GM18951 (cell line): ENCODE data around the gene TTYH3.
"Not testable (repeated sequence)": the region's sequence is repeated elsewhere in the genome, so short reads cannot be mapped to it uniquely, and the experiment has no call there.

Source experiments
- POLR2A ChIP-seq: IDR thresholded peaks from 4 replicates; pipeline ENCODE4 v1.6.1; 2011; ENCODE audit warnings: mild to moderate bottlenecking; ENCODE audit not compliant: insufficient read length, insufficient read depth; ENCODE audit errors: extremely low read depth
- in situ Hi-C: fragments of 300-500 bp; cut with MboI; formaldehyde crosslinking; loops from one replicate; pipeline ENCODE4 v1.12.0; 2022; ENCODE audit warnings: low sequenced_read_pairs, mixed read lengths, inconsistent platforms; ENCODE audit not compliant: unreplicated experiment

TTYH3 gene

GRCh38 chr7:2681929-2682799, 50.4 kb downstream of the TTYH3 start:
- TF ChIP-seq POLR2A = no peak
- in situ Hi-C loops = no loop called here

DNA sequence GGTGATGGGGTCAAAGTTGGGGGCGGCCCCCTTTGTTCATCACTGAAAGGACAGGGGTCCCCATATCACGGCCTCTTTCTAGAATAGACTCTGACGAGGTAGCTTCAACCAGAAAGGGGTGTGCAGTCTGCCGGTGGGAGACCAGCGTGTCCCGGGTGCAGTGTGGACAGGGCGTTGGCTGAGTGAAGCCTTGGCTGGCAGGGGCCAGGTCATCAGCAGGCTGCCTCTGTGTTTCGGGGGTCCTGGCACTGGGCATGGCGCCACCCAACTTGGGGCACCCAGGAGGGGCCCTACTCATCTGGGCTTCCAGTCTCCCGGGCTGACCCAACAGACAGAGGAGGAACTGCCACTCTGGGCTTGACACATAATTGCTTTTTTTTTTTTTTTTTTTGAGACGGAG, 52.7 kb downstream of the TTYH3 start:
- in situ Hi-C loops = no loop called here
- no peak for TF ChIP-seq POLR2A

GRCh38 chr7:2686101-2686500, 54.3 kb downstream of the TTYH3 start:
- in situ Hi-C loops = no loop called here
- TF ChIP-seq POLR2A = no peak

GRCh38 chr7:2687338-2687869, 55.6 kb downstream of the TTYH3 start:
- in situ Hi-C loops = no loop called here
- no peak for TF ChIP-seq POLR2A

GRCh38 chr7:2687881-2688318, 56.1 kb downstream of the TTYH3 start, which contains the start of gene AMZ1:
TSS of gene AMZ1 (plus strand) at chr7:2688202. CDS start at chr7:2700452, 12,250 bp downstream.
- TF ChIP-seq POLR2A = no peak
- in situ Hi-C loops = no loop called here

DNA sequence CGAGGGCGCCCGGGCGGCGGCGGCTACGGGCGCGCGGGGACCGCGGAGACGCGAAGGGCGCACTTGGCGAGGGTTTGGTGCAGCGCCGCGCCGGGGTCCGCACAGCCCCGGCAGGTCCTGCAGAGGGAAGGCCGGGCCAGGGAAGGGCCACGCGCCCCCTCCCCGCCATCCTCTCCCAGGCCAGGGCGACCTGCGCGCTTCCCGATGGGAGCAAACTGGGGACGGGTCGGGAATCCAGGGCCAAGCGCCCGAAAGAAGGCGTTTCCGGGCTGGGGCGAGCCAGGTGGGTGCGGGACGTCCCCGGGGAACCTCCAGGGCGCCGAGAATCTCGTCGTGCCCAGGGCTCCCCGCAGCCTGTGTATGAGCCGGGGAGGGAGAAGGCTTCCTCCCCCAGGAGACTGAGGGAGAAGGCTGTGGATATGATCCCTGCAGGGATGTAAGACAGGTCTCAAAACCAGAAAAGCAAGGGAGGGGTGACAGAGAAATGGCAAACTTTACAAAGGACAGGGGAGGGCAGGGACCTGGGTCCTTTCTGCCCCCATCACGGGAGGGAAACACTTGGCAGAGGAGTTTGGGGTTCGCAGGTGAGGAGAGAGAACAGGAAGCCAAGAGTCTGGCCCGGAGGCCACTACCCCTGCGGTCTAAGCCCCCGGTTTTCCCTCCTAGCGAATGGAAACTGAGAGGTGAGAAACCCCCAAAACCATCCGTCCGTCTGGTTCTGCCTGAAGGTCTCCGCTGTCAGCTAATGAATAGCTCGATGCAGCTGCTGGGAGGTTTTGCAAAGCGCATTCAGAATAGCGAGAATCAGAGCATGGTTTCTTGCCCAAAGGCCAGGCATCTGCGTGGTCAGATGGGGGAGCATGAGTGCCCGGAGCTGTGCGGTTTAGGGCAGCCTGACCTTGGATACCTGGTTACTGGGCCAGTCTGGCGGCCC, 56.9 kb downstream of the TTYH3 start:
- TF ChIP-seq POLR2A = no peak
- in situ Hi-C loops = no loop called here

DNA sequence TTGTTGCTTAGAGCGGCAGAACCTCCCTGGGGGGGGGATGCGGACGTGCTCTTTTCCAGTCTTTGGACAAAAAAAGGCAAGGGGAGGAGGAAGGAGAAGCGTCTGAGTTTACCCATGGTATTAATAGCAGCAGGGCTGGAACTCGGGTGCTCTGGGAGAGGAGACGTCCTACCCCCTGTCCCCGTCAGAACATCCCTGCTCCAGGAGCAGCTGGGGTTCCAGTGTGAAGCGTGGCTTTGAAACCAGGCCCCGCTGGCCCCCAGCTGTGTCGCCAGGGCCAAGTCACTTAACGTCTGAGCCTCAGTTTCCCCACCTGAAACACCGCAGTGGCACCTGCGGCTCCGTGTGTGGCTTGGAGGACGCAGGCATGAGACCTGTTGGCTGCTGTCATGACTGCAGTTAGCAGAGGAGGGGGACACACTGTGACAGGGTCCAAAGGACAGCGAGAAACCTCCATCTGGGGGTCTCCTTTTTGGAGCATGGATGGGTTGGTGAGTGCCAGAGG, 57.6 kb downstream of the TTYH3 start:
- in situ Hi-C loops = no loop called here
- no peak for TF ChIP-seq POLR2A

- in situ Hi-C loops = no loop called here
- TF ChIP-seq POLR2A = no peak
These were observed 58.3 kb downstream of the TTYH3 start for GRCh38 chr7:2689951-2690705.

DNA sequence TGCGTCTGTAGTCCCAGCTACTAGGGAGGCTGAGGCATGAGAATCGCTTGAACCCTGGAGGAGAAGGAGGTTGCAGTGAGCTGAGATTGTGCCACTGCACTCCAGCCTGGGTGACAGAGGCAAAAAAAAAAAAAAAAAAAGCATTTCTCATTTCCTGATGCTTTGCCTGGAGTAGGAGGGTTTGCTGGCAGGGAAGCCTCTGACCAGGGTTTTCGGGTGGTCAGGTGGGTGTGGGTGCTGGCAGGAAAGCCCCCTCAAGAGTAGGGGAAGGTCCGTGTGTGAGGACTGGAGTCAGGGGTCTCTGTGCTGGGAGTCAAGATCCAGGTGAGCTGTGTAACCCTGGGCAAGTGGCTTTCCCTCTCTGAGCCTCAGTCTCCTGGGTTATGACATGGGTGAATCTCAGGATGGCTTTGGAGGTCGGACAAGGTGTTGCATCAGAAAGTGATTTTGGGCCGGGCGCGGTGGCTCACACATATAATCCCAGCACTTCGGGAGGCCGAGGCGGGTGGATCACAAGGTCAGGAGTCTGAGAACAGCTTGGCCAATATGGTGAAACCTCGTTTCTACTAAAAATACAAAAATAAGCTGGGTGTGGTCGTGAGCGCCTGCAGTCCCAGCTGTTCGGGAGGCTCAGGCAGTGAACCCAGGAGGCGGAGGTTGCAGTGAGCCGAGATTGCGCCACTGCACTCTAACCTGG, 59.4 kb downstream of the TTYH3 start:
- TF ChIP-seq POLR2A = no peak
- in situ Hi-C loops = no loop called here

DNA sequence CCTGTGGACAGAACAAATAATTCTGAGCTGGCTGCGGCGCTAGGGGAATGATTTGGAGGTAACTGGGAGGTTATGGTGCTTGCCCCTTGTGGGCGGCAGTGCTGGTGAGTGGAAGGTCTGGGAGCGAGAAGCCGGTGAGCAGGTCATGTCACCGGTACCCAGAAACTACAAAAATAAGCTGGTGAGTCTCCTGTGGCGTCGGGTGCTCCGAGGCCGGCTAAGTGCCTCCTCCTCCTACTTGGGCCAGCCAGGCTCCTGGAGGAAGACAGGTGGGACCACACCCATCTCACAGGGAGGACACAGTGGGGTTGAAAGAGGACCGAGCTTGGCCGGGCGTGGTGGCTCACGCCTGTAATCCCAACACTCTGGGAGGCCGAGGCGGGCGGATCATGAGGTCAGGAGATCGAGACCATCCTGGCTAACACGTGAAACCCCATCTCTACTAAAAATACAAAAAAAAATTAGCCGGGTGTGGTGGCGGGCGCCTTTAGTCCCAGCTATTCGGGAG, 60.2 kb downstream of the TTYH3 start:
- in situ Hi-C loops = not testable (repeated sequence)

DNA sequence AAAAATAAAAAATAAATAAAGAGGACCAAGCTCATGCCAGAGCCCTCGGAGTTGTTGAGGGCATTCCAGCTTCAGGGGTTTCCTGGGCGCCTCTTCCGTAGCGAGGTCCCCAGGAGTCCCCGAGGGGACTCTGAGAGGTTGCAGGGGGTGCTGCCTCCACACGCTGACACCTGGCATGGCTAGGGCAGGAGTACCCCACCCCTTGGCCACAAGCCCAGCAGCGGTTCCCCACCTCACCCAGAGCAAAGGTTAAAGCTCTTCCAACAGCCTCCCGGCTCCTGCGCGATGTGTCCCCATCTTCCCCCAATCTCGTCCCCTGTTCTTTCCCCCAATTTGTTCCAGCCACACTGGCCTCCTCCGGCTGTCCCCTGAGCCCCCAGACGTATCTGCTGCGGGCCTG, 60.8 kb downstream of the TTYH3 start:
- no peak for TF ChIP-seq POLR2A
- in situ Hi-C loops = no loop called here

DNA sequence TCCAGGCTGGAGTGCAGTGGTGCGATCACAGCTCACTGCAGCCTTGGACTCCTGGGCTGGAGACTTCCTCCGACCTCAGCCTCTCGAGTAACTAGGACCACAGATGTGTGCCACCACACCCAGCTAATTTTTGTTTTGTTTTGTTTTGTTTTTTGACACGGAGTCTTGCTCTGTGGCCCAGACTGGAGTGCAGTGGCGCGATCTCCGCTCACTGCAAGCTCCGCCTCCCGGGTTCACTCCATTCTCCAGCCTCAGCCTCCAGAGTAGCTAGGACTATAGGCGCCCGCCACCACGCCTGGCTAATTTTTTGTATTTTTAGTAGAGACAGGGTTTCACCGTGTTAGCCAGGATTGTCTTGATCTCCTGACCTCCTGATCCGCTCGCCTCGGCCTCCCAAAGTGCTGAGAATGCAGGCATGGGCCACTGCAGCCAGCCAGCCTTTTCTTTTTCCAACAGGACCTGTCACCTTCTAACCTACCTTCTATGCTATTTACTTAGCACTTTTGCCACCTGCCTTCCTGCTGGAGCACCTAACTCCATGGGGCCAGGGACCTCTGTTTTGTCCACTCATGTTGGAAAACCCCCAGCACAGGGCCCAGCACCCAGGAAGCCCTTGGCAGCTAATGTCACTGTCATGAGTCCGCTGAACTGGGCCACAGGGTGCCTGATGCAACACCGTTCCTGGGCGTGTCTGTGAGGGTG, 61.8 kb downstream of the TTYH3 start:
- in situ Hi-C loops = not testable (repeated sequence)

DNA sequence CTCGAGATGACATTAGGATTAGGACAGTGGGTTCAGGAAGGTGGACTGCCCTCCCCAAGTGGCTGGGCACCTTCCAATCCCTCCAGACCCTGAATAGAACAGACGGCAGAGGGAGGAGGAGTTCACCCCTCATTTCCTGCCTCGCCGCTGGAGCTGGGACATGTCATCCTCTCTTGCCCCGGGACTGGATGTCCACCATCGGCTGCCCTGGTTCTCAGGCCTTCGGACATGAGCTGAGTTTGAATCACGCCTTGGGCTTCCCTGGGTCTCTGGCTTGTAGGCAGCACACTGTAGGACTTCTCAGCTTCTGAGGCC, 62.3 kb downstream of the TTYH3 start:
- in situ Hi-C loops = not testable (repeated sequence)
